T-helper 17 cell (primary cell): Measurements from ENCODE around the gene SLC9A8. TPM values are rescaled to one million over a fixed set of nuclear protein-coding genes. Genes with fewer than 3 reads are reported as not detected.

ENCODE experiments used
- ATAC-seq: fragments of 150-1000 bp; cut with Tn5 transposase; 2 replicates; pipeline ENCODE4 v1.10.0; 2021; ENCODE audit warnings: mild to moderate bottlenecking, moderate library complexity
- DNase-seq, 3 donors: peaks; one replicate each; pipeline versions ENCODE4 v3.0.0 to v3.0.0-alpha.2; 2020 to 2021
- H3K9me3 ChIP-seq: one replicate; pipeline ENCODE4 v1.7.0; 2013; ENCODE audit warnings: low read length, mild to moderate bottlenecking; ENCODE audit not compliant: control insufficient read depth, poor library complexity, severe bottlenecking
- H3K27ac Mint-ChIP-seq: one replicate; pipeline ENCODE4 v1.8.0; 2022; ENCODE audit warnings: mild to moderate bottlenecking, moderate library complexity, mixed read lengths
- H3K27me3 Mint-ChIP-seq: one replicate; pipeline ENCODE4 v1.8.0; 2022; ENCODE audit warnings: mixed read lengths
- H3K36me3 Mint-ChIP-seq: one replicate; pipeline ENCODE4 v1.8.0; 2022; ENCODE audit warnings: low read depth, mixed read lengths
- H3K4me1 Mint-ChIP-seq: one replicate; pipeline ENCODE4 v1.8.0; 2022; ENCODE audit warnings: mild to moderate bottlenecking, mixed read lengths
- H3K4me3 Mint-ChIP-seq: one replicate; pipeline ENCODE4 v1.8.0; 2022; ENCODE audit warnings: mild to moderate bottlenecking, moderate library complexity, mixed read lengths
- total RNA-seq, 4 donors: library from RNA in 2 of 4; stranded (reverse) in 2 of 4; gene quantifications; one replicate each; pipeline ENCODE4 v1.2.3 and lab custom pipeline; 2022 to 2026

The SLC9A8 gene
- total RNA-seq, 2 donors from 2014 or later = 42.4 to 44.8 TPM

DNA sequence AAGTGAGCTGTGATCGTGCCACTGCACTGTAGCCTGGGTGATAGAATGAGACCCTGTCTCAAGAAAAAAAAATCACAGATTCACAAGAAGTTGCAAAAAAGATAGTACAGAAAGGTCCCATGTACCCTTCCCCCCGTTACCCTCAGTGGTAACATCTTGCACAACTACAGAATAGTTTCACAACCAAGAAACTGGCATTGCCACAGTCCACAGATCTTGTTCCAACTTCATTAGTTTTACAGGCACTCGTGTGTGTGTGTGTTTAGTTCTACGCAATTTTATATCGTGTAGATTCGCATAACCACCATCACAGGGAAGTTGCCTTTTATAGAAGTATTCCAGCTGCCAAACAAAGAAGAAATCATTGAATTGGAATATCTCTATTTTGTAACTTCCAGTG lies 83.6 kb downstream of the SLC9A8 start:
- no peaks in the 10 kb centered on the region for H3K9me3 ChIP-seq
- DNase-seq = no peak
- Mint-ChIP-seq H3K27ac (no peak overlapping the region), H3K4me1 (peaks cover 19% of the 10 kb centered on the region), H3K27me3 (no peaks in the 10 kb centered on the region), H3K4me3 (no peak overlapping the region), H3K36me3 (no peaks in the 10 kb centered on the region)
- no peak for ATAC-seq

DNA sequence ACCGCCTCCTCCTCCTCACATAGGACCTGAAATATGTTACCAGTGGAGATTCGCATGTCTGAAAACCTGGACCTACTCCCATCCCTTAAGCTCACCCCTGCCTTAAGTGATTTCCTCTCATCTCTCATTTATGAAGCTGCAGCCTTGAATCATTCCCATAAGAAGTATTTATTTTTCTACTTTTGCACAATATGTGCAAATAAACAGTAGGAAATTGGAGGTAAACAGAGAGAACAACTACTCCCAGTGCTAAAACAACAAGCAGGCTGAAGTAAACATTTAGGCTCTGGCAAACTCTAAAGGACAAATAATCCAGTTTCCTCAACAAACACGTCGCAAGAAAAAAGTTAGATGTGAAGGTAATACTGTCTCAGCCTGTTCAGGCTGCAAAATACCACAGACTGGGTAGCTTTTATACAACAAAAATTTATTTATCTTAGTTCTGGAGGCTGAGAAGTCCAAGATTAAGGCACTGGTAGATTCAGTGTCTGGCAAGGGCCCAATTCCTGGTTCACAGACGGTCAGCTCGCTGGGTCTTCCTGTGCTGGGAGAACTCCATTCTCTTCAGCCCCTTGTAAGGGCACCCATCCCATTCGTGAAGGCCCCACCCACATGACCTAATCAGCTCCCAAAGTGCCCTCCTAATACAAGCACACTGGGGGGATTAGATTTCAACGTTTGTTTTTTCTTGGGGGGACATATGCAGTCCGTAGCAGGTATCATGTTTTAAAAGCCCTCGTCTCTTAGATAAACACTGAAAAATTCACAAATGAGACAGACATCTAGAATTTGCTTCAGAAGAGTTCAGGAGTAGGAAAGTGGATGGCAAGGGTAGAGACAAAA lies 87.1 kb downstream of the SLC9A8 start:
- no peak overlapping the region for H3K4me3 Mint-ChIP-seq
- no peaks in the 10 kb centered on the region for H3K9me3 ChIP-seq
- DNase-seq (no peak), ATAC-seq (no peak)
- H3K4me1 Mint-ChIP-seq = peaks cover 3% of the 10 kb centered on the region
- no peaks in the 10 kb centered on the region for H3K36me3 Mint-ChIP-seq
- no peaks in the 10 kb centered on the region for H3K27me3 Mint-ChIP-seq
- peak overlapping the region; percentile 49 for H3K27ac Mint-ChIP-seq

DNA sequence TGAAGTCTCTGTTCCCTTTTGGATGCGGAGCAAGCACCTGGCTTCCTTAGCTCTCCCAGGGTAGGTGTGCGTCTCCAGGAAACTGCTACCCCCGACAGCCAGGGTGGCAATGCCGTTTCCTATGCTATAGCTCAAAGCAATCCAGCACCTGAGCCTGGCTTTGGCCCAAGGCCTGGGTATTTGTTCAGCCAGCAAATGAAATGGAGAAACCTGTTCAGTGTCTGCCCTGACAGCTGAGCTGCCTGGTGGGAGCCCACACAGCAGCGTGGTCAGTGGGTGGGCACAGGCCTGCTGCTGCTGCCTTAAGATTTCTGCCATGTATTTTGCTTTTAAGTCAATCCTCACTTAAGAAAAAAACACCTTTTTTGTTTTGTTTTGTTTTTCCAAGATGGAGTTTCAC lies 89.0 kb downstream of the SLC9A8 start:
- peaks cover 7% of the 10 kb centered on the region for H3K4me1 Mint-ChIP-seq
- ATAC-seq = no peak
- H3K4me3 Mint-ChIP-seq = no peak overlapping the region
- H3K27me3 Mint-ChIP-seq = no peaks in the 10 kb centered on the region
- no peaks in the 10 kb centered on the region for H3K9me3 ChIP-seq
- DNase-seq = no peak
- H3K27ac Mint-ChIP-seq = no peak overlapping the region
- peaks cover 4% of the 10 kb centered on the region for H3K36me3 Mint-ChIP-seq

DNA sequence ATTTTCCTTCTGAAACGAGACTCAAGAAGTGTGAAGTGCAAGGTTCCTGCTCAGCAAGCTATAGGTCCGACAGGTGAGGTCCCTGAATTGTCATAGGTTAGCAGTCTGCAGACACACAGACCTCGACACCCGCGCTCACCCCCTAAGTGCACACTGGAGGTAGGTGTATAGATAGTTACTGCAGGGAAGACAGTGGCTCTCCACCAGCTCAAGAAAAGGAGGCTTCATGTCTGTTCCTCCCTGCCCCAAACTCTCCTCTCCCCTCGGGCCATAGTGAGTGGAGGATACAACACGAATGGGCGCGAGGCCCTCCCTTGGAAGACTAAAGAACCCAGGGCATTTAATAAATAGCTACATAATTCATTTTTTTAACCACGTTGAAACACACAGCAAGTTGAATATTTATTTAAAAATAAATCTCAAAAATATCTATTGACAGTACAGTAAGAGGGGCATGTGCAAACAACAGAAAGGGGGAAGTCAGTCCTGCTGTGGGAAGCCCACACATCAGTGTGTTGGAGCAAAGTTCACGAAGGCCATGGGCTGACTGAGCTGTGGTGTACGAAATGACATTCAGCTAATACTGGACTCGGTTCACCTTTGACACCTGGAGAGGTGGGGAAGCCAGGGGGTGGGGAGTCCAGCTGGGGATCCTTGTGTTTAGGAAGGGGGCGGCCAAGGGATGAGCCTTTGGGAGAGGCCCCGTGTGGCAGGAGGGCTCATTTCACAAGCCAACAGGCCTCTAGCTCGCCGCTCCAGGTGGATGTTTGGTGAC lies 92.0 kb downstream of the SLC9A8 start:
- Mint-ChIP-seq H3K4me3 (no peak overlapping the region), H3K4me1 (peaks cover 7% of the 10 kb centered on the region), H3K27me3 (no peaks in the 10 kb centered on the region), H3K36me3 (peaks cover 8% of the 10 kb centered on the region), H3K27ac (no peak overlapping the region)
- ATAC-seq = no peak
- H3K9me3 ChIP-seq = no peaks in the 10 kb centered on the region
- DNase-seq = no peak

DNA sequence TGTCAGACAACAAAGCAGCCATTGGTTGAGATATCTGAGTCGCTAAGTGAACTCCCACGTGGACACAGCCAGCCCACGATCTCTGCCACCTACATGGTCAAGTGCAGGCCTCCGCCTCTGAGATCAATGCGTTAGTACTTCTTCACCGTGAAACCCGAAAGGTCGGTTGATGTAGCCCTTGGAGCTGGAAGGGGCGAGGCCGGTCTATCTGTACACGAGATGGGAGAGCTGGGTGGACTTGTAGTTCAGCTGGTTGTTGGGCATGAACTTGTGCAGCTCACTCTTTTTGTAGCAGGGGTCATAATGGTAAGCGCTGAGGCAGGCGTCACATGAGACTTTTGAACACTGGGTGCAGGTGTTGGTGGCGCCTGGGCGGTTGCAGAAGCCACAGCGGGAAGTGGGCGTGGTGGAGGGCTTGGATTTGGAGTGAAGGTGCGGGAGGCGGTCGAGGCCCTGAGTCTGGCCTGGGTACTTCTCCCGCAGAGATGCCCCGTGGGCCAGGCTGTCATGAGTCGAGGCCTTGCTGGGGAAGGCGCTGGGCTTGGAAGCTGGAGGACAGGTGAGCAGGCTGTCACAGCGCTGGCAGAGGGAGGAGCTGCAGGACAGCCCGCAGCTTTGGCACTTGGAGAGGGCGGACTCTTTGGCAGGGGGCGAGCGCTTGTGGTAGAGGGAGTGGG lies 92.9 kb downstream of the SLC9A8 start:
- no peak for DNase-seq
- H3K9me3 ChIP-seq = no peaks in the 10 kb centered on the region
- Mint-ChIP-seq H3K27ac (no peak overlapping the region), H3K36me3 (peaks cover 9% of the 10 kb centered on the region), H3K4me1 (peaks cover 7% of the 10 kb centered on the region), H3K4me3 (peak overlapping the region; percentile 7), H3K27me3 (no peaks in the 10 kb centered on the region)
- ATAC-seq = no peak

DNA sequence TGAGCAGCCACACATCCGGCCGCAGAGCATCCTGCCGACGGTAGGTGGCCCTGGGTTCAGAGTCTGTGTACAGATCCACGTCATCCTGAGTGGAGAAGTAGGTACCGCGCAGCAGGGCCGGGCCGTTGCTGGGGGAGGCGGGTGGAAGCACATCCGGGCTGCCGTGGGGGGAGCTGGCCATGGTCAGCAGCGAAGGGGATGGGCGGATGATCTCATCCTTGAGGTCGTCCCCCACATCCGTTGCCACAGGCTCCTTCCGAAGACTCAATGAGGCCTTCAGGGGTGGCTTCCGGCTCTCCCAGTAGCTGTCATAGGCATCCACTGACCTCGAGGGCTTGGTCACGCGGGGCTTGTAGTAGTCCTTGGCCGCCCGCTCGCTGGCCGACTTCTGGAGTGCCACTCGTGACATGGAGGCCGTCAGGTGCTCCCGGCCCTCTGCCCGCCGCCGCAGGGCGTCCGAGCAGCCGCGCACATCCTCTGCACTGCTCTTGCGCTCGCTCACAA lies 93.5 kb downstream of the SLC9A8 start:
- ATAC-seq = no peak
- peak overlapping the region; percentile 7 for H3K4me3 Mint-ChIP-seq

DNA sequence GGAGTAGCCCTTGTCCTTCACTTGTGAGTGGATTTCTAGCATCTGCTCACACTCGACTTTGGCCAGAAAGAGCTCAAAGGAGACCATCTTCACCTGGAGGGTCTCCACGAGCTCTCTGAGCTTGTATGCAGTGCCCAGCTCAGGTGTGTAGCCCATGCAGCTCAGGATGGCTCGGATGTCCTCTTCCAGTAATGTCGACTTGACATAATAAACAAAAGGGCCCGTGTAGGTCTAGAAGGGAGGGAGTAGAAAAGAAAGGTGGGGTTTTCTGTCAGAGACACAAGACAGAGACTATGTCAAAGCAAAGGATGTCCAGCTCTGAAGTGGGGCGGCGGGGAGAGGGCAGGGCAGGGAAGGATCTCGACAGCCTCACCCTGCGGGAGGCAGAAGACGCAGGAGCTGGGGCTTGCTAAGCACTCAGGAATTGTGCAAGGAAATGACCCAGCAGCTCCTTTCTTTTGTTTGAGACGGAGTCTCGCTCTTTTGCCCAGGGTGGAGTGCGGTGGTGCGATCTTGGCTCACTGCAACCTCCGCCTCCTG lies 94.1 kb downstream of the SLC9A8 start:
- peaks cover 9% of the 10 kb centered on the region for H3K36me3 Mint-ChIP-seq
- no peak overlapping the region for H3K27ac Mint-ChIP-seq
- DNase-seq (no peak), ATAC-seq (no peak)
- no peak overlapping the region for H3K4me3 Mint-ChIP-seq
- no peaks in the 10 kb centered on the region for H3K27me3 Mint-ChIP-seq
- peaks cover 9% of the 10 kb centered on the region for H3K4me1 Mint-ChIP-seq
- no peaks in the 10 kb centered on the region for H3K9me3 ChIP-seq

More for the DNA sequence above, 93.5 kb downstream of the SLC9A8 start:
- no peaks in the 10 kb centered on the region for H3K27me3 Mint-ChIP-seq
- H3K4me1 Mint-ChIP-seq = peaks cover 9% of the 10 kb centered on the region
- DNase-seq = no peak
- H3K36me3 Mint-ChIP-seq = peaks cover 9% of the 10 kb centered on the region
- H3K27ac Mint-ChIP-seq = no peak overlapping the region
- no peaks in the 10 kb centered on the region for H3K9me3 ChIP-seq

DNA sequence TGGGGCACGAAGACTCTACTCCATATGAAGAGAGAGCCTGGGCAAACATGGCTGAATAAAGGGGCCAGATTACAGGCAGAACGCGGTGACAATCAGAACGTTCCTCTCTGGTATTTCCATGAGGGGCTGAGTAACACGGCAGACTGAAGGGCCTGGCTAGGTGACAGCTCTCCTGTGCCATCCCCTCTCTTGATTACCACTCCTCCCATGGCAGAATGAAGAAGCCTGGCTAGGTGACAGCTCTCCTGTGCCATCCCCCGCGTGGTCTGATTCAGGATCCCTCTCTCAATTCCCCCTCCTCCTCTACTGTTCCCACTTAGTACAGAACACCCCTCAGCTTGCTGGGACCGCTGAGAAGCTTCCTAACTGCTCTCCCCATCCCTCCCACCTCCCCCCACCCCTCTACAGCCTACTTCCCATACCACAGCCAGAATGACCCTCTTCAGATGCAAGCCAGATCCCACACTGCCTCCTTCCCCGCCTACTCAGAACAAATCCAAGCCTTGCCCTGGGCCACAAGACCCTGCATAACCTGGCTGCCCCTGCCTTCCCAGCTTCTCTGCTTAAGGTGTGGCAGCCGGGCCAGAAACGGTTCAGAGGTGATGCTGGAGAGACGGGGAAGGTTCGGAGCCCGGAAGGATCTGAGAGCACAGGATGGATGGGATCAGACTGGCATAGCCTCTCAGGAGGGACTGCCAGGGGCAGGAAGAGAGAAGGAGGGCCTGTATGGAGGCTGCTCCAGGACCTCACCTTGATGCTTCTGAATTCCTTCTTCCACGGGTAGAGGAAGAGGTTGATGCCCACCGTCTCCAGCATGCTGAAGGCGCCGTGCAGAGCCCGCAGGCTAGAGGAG lies 95.0 kb downstream of the SLC9A8 start:
- DNase-seq = no peak
- Mint-ChIP-seq H3K36me3 (peaks cover 9% of the 10 kb centered on the region), H3K27ac (no peak overlapping the region), H3K27me3 (no peaks in the 10 kb centered on the region), H3K4me3 (no peak overlapping the region), H3K4me1 (peaks cover 13% of the 10 kb centered on the region)
- H3K9me3 ChIP-seq = no peaks in the 10 kb centered on the region
- ATAC-seq = no peak

DNA sequence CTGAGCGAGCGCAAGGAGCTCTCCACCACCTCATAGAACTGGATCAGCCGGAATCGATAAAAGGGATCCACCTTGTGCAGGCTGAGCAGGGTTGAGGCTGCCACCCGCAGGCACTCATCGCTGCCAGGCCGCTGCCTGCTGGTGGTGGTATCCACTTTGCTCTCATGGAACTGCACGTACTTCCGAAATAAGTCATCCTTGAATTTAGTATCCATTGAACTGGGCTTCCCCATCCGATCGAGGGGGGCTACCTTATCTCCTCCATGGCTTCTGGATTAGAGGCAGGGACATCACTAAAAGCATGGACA lies 95.6 kb downstream of the SLC9A8 start:
- Mint-ChIP-seq H3K4me1 (peaks cover 14% of the 10 kb centered on the region), H3K36me3 (peaks cover 9% of the 10 kb centered on the region), H3K4me3 (no peak overlapping the region), H3K27ac (no peak overlapping the region), H3K27me3 (no peaks in the 10 kb centered on the region)
- H3K9me3 ChIP-seq = no peaks in the 10 kb centered on the region
- no peak for ATAC-seq
- no peak for DNase-seq

DNA sequence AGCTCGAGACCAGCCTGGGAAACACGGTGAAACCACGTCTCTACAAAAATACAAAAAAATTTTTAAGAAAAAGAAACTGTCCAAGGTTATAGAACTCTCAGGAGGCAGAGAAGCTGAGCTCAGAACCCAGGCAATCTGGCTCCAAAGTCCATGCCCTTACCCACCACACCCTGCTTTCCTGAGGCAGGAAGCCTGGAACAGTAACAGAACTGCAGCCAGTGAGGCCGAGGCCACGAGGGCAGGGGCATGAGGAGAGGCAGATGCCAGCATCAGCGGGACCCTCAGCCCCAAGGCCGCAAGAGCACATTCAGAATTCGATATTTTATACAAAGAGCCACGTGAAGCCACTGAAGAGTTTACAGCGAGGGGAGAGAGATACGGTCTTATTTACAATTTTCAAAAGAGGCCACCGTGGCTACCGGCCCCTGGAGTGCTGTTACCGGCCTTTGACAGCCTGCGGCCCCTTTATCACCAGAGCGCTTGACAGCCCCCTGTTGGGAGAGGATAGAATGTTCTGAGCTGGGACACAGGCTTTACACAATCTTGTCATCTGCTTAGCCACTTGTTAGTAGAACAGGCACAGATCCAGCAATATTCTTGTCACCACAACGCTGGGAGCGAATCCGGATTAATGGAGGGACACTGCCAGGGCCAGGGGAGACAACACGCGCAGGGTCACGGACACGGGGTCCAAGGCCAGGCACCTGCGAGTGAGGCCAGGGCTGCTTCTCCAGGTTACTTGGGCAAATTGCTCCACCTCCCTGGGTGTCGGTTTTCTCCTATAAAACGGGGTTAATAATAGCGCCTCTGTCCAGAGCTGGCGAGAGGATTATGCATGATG lies 97.1 kb downstream of the SLC9A8 start:
- Mint-ChIP-seq H3K36me3 (peaks cover 9% of the 10 kb centered on the region), H3K4me1 (peaks cover 20% of the 10 kb centered on the region), H3K4me3 (no peak overlapping the region), H3K27ac (peak overlapping the region; percentile 78), H3K27me3 (no peaks in the 10 kb centered on the region)
- no peaks in the 10 kb centered on the region for H3K9me3 ChIP-seq
- DNase-seq = no peak
- no peak for ATAC-seq

DNA sequence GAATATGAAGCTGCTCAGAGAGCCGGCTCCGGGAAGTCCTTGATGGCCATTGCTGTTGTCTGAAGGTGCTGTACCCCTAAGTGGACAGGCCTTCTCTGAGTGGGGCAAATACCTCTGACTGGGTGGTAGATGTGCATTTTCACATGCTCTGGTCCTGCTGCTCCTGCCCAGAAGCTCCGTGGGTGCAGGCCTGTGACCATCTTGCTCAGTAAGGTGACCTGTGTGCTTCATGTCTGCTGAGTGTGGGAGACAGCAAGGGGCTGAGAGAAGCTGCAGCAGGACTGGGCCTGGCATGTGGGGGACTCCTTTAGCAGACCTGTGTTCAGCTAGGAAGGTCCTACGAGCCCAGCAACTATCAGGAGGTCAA lies 97.7 kb downstream of the SLC9A8 start:
- no peak for DNase-seq
- Mint-ChIP-seq H3K4me1 (peaks cover 21% of the 10 kb centered on the region), H3K27me3 (no peaks in the 10 kb centered on the region), H3K27ac (no peak overlapping the region), H3K4me3 (no peak overlapping the region), H3K36me3 (peaks cover 9% of the 10 kb centered on the region)
- H3K9me3 ChIP-seq = no peaks in the 10 kb centered on the region
- no peak for ATAC-seq
